H1 (cell line): ENCODE measurements around the gene RRBP1.

Experiments
- EP300 ChIP-seq, 2 experiments: IDR thresholded peaks; 1 replicate in 1 of 2; 2 replicates in 1 of 2; pipeline ENCODE4 v1.6.1; 2011 to 2012; ENCODE audit warnings: low read depth in 2 of 2, low read length in 2 of 2, mild to moderate bottlenecking in 2 of 2, borderline replicate concordance in 1 of 2, inconsistent platforms in 1 of 2, moderate library complexity in 1 of 2
- SRF ChIP-seq: IDR thresholded peaks from 2 replicates; pipeline ENCODE4 v1.6.1; 2011; ENCODE audit warnings: mild to moderate bottlenecking, low read depth, low read length, moderate library complexity
- TF ChIP-seq, protein P1 (sequence below), 3 experiments: IDR thresholded peaks; 1 replicate in 2 of 3; 2 replicates in 1 of 3; pipeline versions ENCODE4 v1.5.1 to v1.6.1; 2011; ENCODE audit warnings: low read length in 3 of 3, mild to moderate bottlenecking in 3 of 3, inconsistent platforms in 2 of 3, low read depth in 1 of 3, moderate library complexity in 1 of 3; ENCODE audit not compliant: insufficient read depth in 1 of 3; ENCODE audit errors: control extremely low read depth in 1 of 3

DNA sequence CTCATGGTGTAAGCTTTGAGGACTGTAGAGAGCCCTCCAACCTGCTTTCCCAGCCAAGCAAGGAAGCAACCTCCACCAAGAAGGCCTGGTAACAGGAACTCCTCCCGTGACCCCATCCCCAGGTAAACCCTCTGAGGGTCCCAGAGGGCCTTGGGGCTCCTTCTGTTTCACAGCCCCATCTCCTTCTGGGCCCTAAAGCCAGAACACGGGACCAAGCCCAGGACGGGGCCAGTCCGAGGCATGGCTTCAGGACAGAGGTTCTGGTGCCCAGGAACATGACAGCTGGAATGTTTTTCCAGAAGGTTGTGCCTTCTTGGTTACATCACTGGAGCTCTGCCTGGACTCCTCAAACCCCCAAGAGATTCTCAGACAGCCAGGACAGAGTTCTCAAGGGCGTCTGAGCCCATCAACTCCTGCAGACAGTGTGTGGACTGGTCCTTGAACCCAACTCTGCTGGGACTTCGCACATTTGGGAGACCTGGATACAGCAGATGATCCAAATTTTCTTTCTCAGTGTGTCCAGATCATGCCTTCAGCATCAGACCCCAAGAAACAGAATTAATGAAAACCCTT, 43.1 kb downstream of the RRBP1 start:
- no peak for TF ChIP-seq SRF
- TF ChIP-seq, protein P1, sequence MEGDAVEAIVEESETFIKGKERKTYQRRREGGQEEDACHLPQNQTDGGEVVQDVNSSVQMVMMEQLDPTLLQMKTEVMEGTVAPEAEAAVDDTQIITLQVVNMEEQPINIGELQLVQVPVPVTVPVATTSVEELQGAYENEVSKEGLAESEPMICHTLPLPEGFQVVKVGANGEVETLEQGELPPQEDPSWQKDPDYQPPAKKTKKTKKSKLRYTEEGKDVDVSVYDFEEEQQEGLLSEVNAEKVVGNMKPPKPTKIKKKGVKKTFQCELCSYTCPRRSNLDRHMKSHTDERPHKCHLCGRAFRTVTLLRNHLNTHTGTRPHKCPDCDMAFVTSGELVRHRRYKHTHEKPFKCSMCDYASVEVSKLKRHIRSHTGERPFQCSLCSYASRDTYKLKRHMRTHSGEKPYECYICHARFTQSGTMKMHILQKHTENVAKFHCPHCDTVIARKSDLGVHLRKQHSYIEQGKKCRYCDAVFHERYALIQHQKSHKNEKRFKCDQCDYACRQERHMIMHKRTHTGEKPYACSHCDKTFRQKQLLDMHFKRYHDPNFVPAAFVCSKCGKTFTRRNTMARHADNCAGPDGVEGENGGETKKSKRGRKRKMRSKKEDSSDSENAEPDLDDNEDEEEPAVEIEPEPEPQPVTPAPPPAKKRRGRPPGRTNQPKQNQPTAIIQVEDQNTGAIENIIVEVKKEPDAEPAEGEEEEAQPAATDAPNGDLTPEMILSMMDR (IDR thresholded peaks at IDR 0.05; ENCODE audit: control extremely low read depth in 1 of 3, insufficient read depth in 1 of 3, low read depth in 1 of 3, low read length in 3 of 3), result no peak
- TF ChIP-seq EP300 (IDR thresholded peaks at IDR 0.05; ENCODE audit: borderline replicate concordance in 1 of 2, low read depth in 2 of 2, low read length in 2 of 2), result no peak
